Large intestine (tissue), 3 donors: Measurements from ENCODE around the gene DSCAML1. TPM values are rescaled to one million over a fixed set of nuclear protein-coding genes. Genes with fewer than 3 reads are reported as not detected.

Source experiments
- DNase-seq, 2 donors: peaks; one replicate each; pipeline versions ENCODE4 v3.0.0 to v3.0.0-alpha.2; 2013
- H3K27ac ChIP-seq: one replicate; pipeline ENCODE4 v1.5.1; 2013; ENCODE audit warnings: low read length
- H3K27me3 ChIP-seq: 2 replicates; pipeline ENCODE4 v1.6.1; 2013; ENCODE audit warnings: low read length; ENCODE audit not compliant: control insufficient read depth, insufficient read depth
- H3K36me3 ChIP-seq: 2 replicates; pipeline ENCODE4 v1.6.1; 2013; ENCODE audit warnings: low read length; ENCODE audit not compliant: control insufficient read depth, insufficient read depth
- H3K4me1 ChIP-seq: one replicate; pipeline ENCODE4 v1.6.1; 2013; ENCODE audit warnings: low read length; ENCODE audit not compliant: control insufficient read depth, insufficient read depth
- H3K4me3 ChIP-seq: one replicate; pipeline ENCODE4 v1.5.1; 2013; ENCODE audit warnings: low read length
- H3K9me3 ChIP-seq: one replicate; pipeline ENCODE4 v1.6.1; 2013; ENCODE audit warnings: mild to moderate bottlenecking, low read depth, low read length, moderate library complexity; ENCODE audit not compliant: control insufficient read depth
- WGBS: methylation state at CpG from one replicate; pipeline ENCODE4 v1.1.5; 2013; ENCODE audit warnings: low lambda C conversion rate; ENCODE audit not compliant: insufficient coverage; 5-methylcytosine and 5-hydroxymethylcytosine counted together
- polyA plus RNA-seq: library from polyadenylated mRNA; unstranded; fragments of 120-200 nt; gene quantifications from one replicate; pipeline ENCODE4 v1.2.1, GENCODE V29; 2013

Gene DSCAML1
- polyA plus RNA-seq, 1 donor = 1.6 TPM

DNA sequence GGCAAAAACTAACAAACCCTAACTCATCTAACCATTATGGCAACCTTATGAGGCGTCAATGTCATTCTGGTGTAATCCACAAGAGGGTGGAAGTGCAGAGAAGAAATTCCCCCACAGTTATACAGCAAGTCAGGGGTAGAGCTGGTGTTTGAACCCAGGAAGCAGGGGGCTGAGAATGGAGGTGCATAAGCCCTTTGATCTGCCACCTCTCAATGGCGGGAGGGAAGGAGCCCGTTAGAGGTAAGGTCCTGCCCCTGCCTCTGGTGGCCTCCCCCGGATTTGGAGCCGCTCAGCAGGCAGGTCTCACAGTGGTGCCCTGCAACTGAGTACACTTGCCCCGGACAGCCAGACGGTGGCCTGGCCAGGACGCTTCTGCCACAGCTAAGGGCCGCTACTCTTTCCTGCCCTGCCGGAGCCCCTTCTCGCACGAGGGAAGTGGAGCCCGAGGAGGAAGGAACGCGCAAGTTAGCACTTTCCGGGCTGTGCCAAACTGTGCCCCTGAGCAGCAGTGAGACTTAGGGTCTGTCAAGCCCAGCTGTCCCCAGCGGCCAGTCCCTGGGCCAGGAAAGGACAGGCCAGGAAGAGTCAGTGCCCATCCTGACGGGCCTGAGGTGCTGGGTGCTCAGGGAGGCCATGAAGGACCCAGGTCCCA, 26.4 kb upstream of the DSCAML1 start:
- Histone ChIP-seq H3K4me3 (peak overlapping the region; percentile 25), H3K27ac (peak overlapping the region; percentile 26), H3K9me3 (no peaks in the 10 kb centered on the region), H3K27me3 (no peaks in the 10 kb centered on the region), H3K36me3 (no peaks in the 10 kb centered on the region), H3K4me1 (peaks cover 79% of the 10 kb centered on the region)
- no CpG with 5 or more reads among the region's 18 CpGs for WGBS
- DNase-seq = no peak

- WGBS = no CpG with 5 or more reads among the region's 33 CpGs
- no peaks in the 10 kb centered on the region for H3K27me3 ChIP-seq
- peak in 1 of 2 donors; percentile 22 for DNase-seq
- H3K27ac ChIP-seq = no peak overlapping the region
- no peaks in the 10 kb centered on the region for H3K36me3 ChIP-seq
- no peaks in the 10 kb centered on the region for H3K9me3 ChIP-seq
- H3K4me1 ChIP-seq = peaks cover 82% of the 10 kb centered on the region
- H3K4me3 ChIP-seq = no peak overlapping the region
Observed at GRCh38 chr11:117822074-117823033, 25.3 kb upstream of the DSCAML1 start.

GRCh38 chr11:117821431-117821830, 24.4 kb upstream of the DSCAML1 start:
- H3K9me3 ChIP-seq = no peaks in the 10 kb centered on the region
- H3K4me3 ChIP-seq = no peak overlapping the region
- no CpG with 5 or more reads among the region's 12 CpGs for WGBS
- DNase-seq = no peak
- H3K4me1 ChIP-seq = peaks cover 86% of the 10 kb centered on the region
- no peaks in the 10 kb centered on the region for H3K36me3 ChIP-seq
- no peak overlapping the region for H3K27ac ChIP-seq
- no peaks in the 10 kb centered on the region for H3K27me3 ChIP-seq

- H3K36me3 ChIP-seq = no peaks in the 10 kb centered on the region
- H3K4me1 ChIP-seq = peaks cover 86% of the 10 kb centered on the region
- H3K9me3 ChIP-seq = no peaks in the 10 kb centered on the region
- no CpG with 5 or more reads among the region's 10 CpGs for WGBS
- DNase-seq = no peak
- H3K27ac ChIP-seq = peak overlapping the region; percentile 82
- no peak overlapping the region for H3K4me3 ChIP-seq
- H3K27me3 ChIP-seq = no peaks in the 10 kb centered on the region
Observed at GRCh38 chr11:117820516-117820915, 23.5 kb upstream of the DSCAML1 start.

DNA sequence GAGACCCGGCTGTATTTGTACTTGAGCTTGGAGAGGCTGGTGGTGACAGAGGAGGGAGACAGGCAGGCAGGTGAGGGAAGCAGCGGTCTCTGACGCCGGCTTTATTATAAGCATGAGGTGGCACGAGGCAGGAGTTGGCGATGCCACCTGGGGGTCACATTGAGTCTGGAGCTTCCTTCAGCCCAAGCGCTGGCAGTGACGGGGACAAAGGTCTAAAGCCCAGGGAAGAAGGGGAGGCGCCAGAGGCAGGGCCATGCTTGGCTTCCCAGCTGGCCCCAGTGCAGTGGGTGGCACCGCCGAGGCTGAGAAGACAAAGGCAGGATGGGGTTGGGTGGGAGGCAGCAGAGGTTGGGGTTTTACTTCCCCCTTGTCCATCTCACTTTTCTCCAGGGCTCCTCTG, 23.1 kb upstream of the DSCAML1 start:
- Histone ChIP-seq H3K36me3 (no peaks in the 10 kb centered on the region), H3K4me3 (no peak overlapping the region), H3K9me3 (no peaks in the 10 kb centered on the region), H3K4me1 (peaks cover 86% of the 10 kb centered on the region), H3K27me3 (no peaks in the 10 kb centered on the region), H3K27ac (peak overlapping the region; percentile 82)
- WGBS = 17% methylated on average over 1 of the region's 11 CpGs
- DNase-seq = peak; percentile 79 to 90

- peak; percentile 83 for DNase-seq
- Histone ChIP-seq H3K27me3 (no peaks in the 10 kb centered on the region), H3K4me3 (no peak overlapping the region), H3K27ac (peak overlapping the region; percentile 82), H3K4me1 (peaks cover 86% of the 10 kb centered on the region), H3K9me3 (no peaks in the 10 kb centered on the region), H3K36me3 (no peaks in the 10 kb centered on the region)
- WGBS = no CpG with 5 or more reads among the region's 10 CpGs
Observed at GRCh38 chr11:117819096-117820040, 22.4 kb upstream of the DSCAML1 start.

DNA sequence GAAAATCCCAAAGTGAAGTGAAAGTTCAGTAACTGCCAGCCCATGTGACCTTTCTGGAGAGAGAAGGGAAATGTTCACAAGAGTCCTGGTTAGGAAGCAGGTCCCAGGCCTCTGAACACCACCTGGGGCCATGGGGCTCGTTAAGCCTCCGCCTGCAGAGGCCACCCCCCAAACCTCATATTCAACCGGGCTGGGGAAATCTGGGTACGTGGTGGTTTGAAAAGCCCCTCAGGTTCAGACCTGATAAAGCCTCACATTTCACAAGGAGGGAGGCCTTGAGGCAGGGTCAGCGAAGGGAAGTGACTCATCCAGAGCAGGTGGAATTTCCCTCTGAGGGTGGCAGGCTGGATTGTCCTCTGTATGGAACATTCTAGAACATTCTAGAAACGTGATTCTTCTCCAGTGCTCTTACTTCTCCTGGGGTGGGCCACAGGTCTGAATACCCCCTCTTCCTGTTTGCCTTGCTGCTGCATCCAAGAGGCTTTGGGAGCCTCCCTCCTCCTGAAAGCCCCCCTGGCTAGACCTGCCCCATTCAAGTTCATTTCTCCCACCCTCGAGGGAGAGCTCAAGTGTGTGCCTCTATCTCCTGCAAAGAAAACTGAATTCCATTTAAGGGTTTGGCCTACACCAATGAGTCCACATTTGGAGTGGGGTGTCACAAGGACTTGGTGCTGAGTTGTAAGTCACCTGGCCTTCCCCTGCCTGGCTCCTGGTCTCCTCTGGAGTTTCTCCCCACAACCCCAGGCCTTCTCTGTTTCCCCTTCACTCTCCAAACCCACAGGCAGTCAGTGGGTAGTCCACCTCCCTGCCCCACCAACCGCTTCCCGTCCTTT, 21.2 kb upstream of the DSCAML1 start:
- WGBS = 14% methylated on average over 1 of the region's 9 CpGs
- H3K9me3 ChIP-seq = no peaks in the 10 kb centered on the region
- H3K27ac ChIP-seq = peak overlapping the region; percentile 85
- peaks cover 80% of the 10 kb centered on the region for H3K4me1 ChIP-seq
- H3K4me3 ChIP-seq = no peak overlapping the region
- peak in 1 of 2 donors; percentile 13 for DNase-seq
- no peaks in the 10 kb centered on the region for H3K36me3 ChIP-seq
- no peaks in the 10 kb centered on the region for H3K27me3 ChIP-seq

DNA sequence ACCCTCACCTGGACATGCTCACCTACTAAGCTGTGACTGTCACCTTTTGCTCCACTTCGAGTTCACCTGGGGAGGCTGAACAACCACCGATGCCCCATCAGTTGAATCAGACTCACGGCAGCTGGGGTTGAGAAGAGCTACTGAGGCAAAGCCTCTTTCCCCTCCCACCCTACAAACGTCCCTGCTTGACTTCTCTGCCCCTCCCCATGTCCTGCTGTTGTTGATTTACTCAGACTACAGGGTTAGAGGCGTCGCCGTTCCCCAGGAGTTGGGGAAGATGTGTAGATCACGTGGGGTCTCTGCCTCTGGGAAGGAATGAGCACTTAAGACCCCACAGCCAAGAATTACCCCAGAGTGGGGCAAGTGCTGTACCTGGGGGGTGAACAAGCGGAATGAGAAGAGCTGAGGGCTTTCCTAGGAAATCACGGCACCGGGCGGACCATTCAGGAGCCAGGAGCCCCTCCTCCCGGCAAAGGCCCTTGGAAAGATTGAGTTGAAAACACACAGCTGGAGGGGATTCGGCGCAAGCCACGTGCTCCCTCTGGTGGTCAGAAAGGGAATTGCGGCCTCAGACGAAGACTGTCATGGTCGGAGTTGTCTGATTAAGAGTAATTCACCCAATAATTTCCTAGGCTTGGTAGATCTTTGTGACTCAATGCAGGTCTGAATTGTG, 20.5 kb upstream of the DSCAML1 start:
- H3K4me3 ChIP-seq = no peak overlapping the region
- H3K27ac ChIP-seq = peak overlapping the region; percentile 85
- peaks cover 72% of the 10 kb centered on the region for H3K4me1 ChIP-seq
- no peaks in the 10 kb centered on the region for H3K36me3 ChIP-seq
- H3K27me3 ChIP-seq = no peaks in the 10 kb centered on the region
- peak; percentile 81 to 82 for DNase-seq
- H3K9me3 ChIP-seq = no peaks in the 10 kb centered on the region
- no CpG with 5 or more reads among the region's 19 CpGs for WGBS

GRCh38 chr11:117816846-117817367, 19.9 kb upstream of the DSCAML1 start:
- no CpG with 5 or more reads among the region's 5 CpGs for WGBS
- Histone ChIP-seq H3K4me3 (no peak overlapping the region), H3K27ac (peak overlapping the region; percentile 85), H3K27me3 (no peaks in the 10 kb centered on the region), H3K4me1 (peaks cover 68% of the 10 kb centered on the region), H3K9me3 (no peaks in the 10 kb centered on the region), H3K36me3 (no peaks in the 10 kb centered on the region)
- peak in 1 of 2 donors; percentile 29 for DNase-seq
